Neural cell (in vitro differentiated cells): ENCODE measurements around the gene EXO1. TPM values are rescaled to one million over a fixed set of nuclear protein-coding genes. Genes with fewer than 3 reads are reported as not detected.

Experiments
- H2AFZ ChIP-seq: fragments of 200-600, 300-800 bp; sonication (generic), shearing (Covaris generic); 2 replicates; pipeline ENCODE4 v1.6.0; 2014; ENCODE audit warnings: low read depth, mild to moderate bottlenecking, antibody characterized with exemption, low read length, moderate library complexity
- H3F3A ChIP-seq: fragments of 200-600 bp; shearing (Covaris generic); 2 replicates; pipeline ENCODE4 v1.6.1; 2016; ENCODE audit warnings: mild to moderate bottlenecking, moderate library complexity, mixed read lengths, antibody characterized with exemption, low read length; ENCODE audit not compliant: insufficient read depth, poor library complexity, severe bottlenecking
- H3K27ac ChIP-seq: fragments of 200-600, 300-800 bp; sonication (generic), shearing (Covaris generic); 2 replicates; pipeline ENCODE4 v1.5.1; 2014; ENCODE audit warnings: mild to moderate bottlenecking, low read length, moderate library complexity
- H3K27me3 ChIP-seq: fragments of 300-800, 200-600 bp; sonication (generic), shearing (Covaris generic); 2 replicates; pipeline ENCODE4 v1.6.0; 2014; ENCODE audit warnings: mild to moderate bottlenecking, low read depth, low read length, moderate library complexity; ENCODE audit not compliant: insufficient read depth
- H3K36me3 ChIP-seq: fragments of 300-800, 200-600 bp; sonication (generic), shearing (Covaris generic); 2 replicates; pipeline ENCODE4 v1.5.1; 2014; ENCODE audit warnings: mild to moderate bottlenecking, antibody characterized with exemption, low read length, moderate library complexity; ENCODE audit not compliant: insufficient read depth
- H3K4me2 ChIP-seq: fragments of 300-800, 200-600 bp; sonication (generic), shearing (Covaris generic); 2 replicates; pipeline ENCODE4 v1.6.0; 2014; ENCODE audit warnings: mild to moderate bottlenecking, low read length
- H3K4me3 ChIP-seq: fragments of 300-800, 200-600 bp; sonication (generic), shearing (Covaris generic); 2 replicates; pipeline ENCODE4 v1.5.1; 2014; ENCODE audit warnings: mild to moderate bottlenecking, low read length, moderate library complexity
- H3K79me2 ChIP-seq: fragments of 200-600 bp; shearing (Covaris generic); replicated peaks from 2 replicates; pipeline ENCODE4 v1.6.0; 2014; ENCODE audit warnings: mild to moderate bottlenecking, low read length, moderate library complexity; ENCODE audit not compliant: insufficient read depth
- H3K9ac ChIP-seq: fragments of 300-800, 200-600 bp; sonication (generic), shearing (Covaris generic); 2 replicates; pipeline ENCODE4 v1.6.1; 2016; ENCODE audit warnings: mild to moderate bottlenecking, low read length, mixed read lengths
- H3K9me2 ChIP-seq: fragments of 200-600 bp; shearing (Covaris generic); 2 replicates; pipeline ENCODE4 v1.6.1; 2016; ENCODE audit warnings: mild to moderate bottlenecking, low read length, mixed read lengths; ENCODE audit not compliant: insufficient read depth
- H3K9me3 ChIP-seq: fragments of 200-600, 300-800 bp; sonication (generic), shearing (Covaris generic); 2 replicates; pipeline ENCODE4 v1.6.1; 2016; ENCODE audit warnings: mild to moderate bottlenecking, mixed run types, low read length, moderate library complexity, mixed read lengths
- H4K20me1 ChIP-seq: fragments of 200-600 bp; shearing (Covaris generic); 2 replicates; pipeline ENCODE4 v1.6.1; 2016; ENCODE audit warnings: mild to moderate bottlenecking, mixed run types; ENCODE audit not compliant: insufficient read depth
- CTCF ChIP-seq: fragments of 450-650 bp; IDR thresholded peaks from 2 replicates; pipeline ENCODE4 v1.5.1; 2014; ENCODE audit warnings: antibody characterized with exemption, mild to moderate bottlenecking, moderate library complexity; ENCODE audit not compliant: poor library complexity, severe bottlenecking
- EP300 ChIP-seq: fragments of 450-650 bp; conservative IDR thresholded peaks from 2 replicates; pipeline ENCODE4 v1.6.1; 2014; ENCODE audit warnings: antibody characterized with exemption, mild to moderate bottlenecking, moderate library complexity; ENCODE audit not compliant: poor library complexity, severe bottlenecking
- EZH2 ChIP-seq: fragments of 200-600, 300-800 bp; shearing (Covaris generic), sonication (generic); IDR thresholded peaks from 2 replicates; pipeline ENCODE4 v1.6.1; 2014; ENCODE audit warnings: antibody characterized with exemption, low read length, borderline replicate concordance, mild to moderate bottlenecking; ENCODE audit not compliant: insufficient read depth, poor library complexity, severe bottlenecking
- MXI1 ChIP-seq: fragments of 450-650 bp; conservative IDR thresholded peaks from 2 replicates; pipeline ENCODE4 v1.6.1; 2014; ENCODE audit warnings: antibody characterized with exemption, mild to moderate bottlenecking; ENCODE audit not compliant: poor library complexity, severe bottlenecking
- POLR2AphosphoS5 ChIP-seq: IDR thresholded peaks from 2 replicates; pipeline ENCODE4 v1.6.1; 2012
- RAD21 ChIP-seq: fragments of 450-650 bp; conservative IDR thresholded peaks from 2 replicates; pipeline ENCODE4 v1.6.1; 2014; ENCODE audit warnings: antibody characterized with exemption, mild to moderate bottlenecking, moderate library complexity
- SMC3 ChIP-seq: fragments of 450-650 bp; conservative IDR thresholded peaks from 2 replicates; pipeline ENCODE4 v1.6.1; 2014; ENCODE audit warnings: antibody characterized with exemption, mild to moderate bottlenecking, moderate library complexity; ENCODE audit not compliant: poor library complexity
- TAF1 ChIP-seq: IDR thresholded peaks from 2 replicates; pipeline ENCODE4 v1.6.1; 2012; ENCODE audit warnings: low read depth
- polyA plus RNA-seq: library from polyadenylated mRNA; depleted of rRNA; stranded (reverse); fragments of >200 nt; gene quantifications from 2 replicates; pipeline ENCODE4 v1.2.3, GENCODE V29; 2014
- TF ChIP-seq, protein P1 (sequence below): IDR thresholded peaks from 2 replicates; pipeline ENCODE4 v1.6.1; 2012; ENCODE audit warnings: borderline replicate concordance

EXO1 gene
- polyA plus RNA-seq, 1 donor from 2014 or later, result 0.92 TPM

DNA sequence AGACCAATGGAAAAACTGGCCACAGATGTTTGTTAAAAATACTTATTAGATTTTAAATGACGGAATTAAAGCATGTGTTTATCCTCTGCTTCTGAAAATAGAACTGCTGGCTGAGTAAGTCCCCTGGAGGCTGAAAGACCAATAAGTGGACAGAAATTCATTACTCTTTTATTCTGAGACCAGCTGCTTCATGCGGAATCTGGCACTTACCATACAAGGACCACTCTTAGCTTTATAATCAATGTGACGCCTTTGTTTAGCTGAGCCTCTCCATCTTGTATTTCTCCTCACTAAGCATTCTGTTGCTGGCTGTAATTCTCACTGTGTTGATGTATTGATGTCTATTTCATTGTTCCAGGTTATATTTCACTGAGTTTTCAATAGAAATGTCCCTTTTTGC, 6.3 kb upstream of the EXO1 start:
- H3K4me2 ChIP-seq, result no peak overlapping the region
- H2AFZ ChIP-seq, result no peak overlapping the region
- no peaks in the 10 kb centered on the region for H3K9me3 ChIP-seq
- H3F3A ChIP-seq, result no peaks in the 10 kb centered on the region
- no peak overlapping the region for H3K27ac ChIP-seq
- H4K20me1 ChIP-seq, result no peaks in the 10 kb centered on the region
- no peak overlapping the region for H3K4me3 ChIP-seq
- no peaks in the 10 kb centered on the region for H3K79me2 ChIP-seq
- no peak for TF ChIP-seq POLR2AphosphoS5
- TF ChIP-seq CTCF, result no peak
- TF ChIP-seq EZH2, result no peak
- no peak for TF ChIP-seq EP300
- no peak for TF ChIP-seq SMC3
- no peak for TF ChIP-seq MXI1
- TF ChIP-seq RAD21, result no peak
- TF ChIP-seq, protein P1, sequence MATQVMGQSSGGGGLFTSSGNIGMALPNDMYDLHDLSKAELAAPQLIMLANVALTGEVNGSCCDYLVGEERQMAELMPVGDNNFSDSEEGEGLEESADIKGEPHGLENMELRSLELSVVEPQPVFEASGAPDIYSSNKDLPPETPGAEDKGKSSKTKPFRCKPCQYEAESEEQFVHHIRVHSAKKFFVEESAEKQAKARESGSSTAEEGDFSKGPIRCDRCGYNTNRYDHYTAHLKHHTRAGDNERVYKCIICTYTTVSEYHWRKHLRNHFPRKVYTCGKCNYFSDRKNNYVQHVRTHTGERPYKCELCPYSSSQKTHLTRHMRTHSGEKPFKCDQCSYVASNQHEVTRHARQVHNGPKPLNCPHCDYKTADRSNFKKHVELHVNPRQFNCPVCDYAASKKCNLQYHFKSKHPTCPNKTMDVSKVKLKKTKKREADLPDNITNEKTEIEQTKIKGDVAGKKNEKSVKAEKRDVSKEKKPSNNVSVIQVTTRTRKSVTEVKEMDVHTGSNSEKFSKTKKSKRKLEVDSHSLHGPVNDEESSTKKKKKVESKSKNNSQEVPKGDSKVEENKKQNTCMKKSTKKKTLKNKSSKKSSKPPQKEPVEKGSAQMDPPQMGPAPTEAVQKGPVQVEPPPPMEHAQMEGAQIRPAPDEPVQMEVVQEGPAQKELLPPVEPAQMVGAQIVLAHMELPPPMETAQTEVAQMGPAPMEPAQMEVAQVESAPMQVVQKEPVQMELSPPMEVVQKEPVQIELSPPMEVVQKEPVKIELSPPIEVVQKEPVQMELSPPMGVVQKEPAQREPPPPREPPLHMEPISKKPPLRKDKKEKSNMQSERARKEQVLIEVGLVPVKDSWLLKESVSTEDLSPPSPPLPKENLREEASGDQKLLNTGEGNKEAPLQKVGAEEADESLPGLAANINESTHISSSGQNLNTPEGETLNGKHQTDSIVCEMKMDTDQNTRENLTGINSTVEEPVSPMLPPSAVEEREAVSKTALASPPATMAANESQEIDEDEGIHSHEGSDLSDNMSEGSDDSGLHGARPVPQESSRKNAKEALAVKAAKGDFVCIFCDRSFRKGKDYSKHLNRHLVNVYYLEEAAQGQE, result no peak
- no peak for TF ChIP-seq TAF1
- H3K27me3 ChIP-seq, result no peaks in the 10 kb centered on the region
- H3K9me2 ChIP-seq, result no peaks in the 10 kb centered on the region
- H3K9ac ChIP-seq, result no peak overlapping the region
- no peaks in the 10 kb centered on the region for H3K36me3 ChIP-seq

- Histone ChIP-seq H3F3A (no peaks in the 10 kb centered on the region), H3K4me3 (no peak overlapping the region), H3K27ac (no peak overlapping the region), H4K20me1 (no peaks in the 10 kb centered on the region), H3K36me3 (no peaks in the 10 kb centered on the region), H3K9me3 (no peaks in the 10 kb centered on the region), H3K79me2 (no peaks in the 10 kb centered on the region), H3K27me3 (no peaks in the 10 kb centered on the region), H3K4me2 (no peak overlapping the region), H2AFZ (no peak overlapping the region), H3K9ac (no peak overlapping the region), H3K9me2 (no peaks in the 10 kb centered on the region)
- TF ChIP-seq SMC3 (no peak), TAF1 (no peak), POLR2AphosphoS5 (no peak), RAD21 (no peak), CTCF (no peak), MXI1 (no peak), EZH2 (no peak)
- TF ChIP-seq, protein P1, result no peak
Observed at GRCh38 chr1:241842565-241842964, 5.4 kb upstream of the EXO1 start.
